Mucosa of descending colon (tissue), 3 donors: Measurements from ENCODE around the gene NPBWR2. TPM values are rescaled to one million over a fixed set of nuclear protein-coding genes. Genes with fewer than 3 reads are reported as not detected.

Experiments used
- ATAC-seq: fragments of 200-7000 bp; cut with Tn5 transposase; one replicate; pipeline ENCODE4 v1.9.1; 2020; ENCODE audit warnings: mild to moderate bottlenecking, moderate library complexity
- DNase-seq, 3 donors: peaks; one replicate each; pipeline ENCODE4 v3.0.0-alpha.2; 2020
- H3K36me3 ChIP-seq: fragments of 200-600 bp; one replicate; pipeline ENCODE4 v1.8.0; 2021; ENCODE audit warnings: low read depth, mild to moderate bottlenecking
- H3K4me1 ChIP-seq: fragments of 200-600 bp; one replicate; pipeline ENCODE4 v1.8.0; 2021; ENCODE audit warnings: low read depth, mild to moderate bottlenecking
- H3K4me3 ChIP-seq: fragments of 200-600 bp; one replicate; pipeline ENCODE4 v1.8.0; 2021; ENCODE audit warnings: mild to moderate bottlenecking
- H3K9me3 ChIP-seq: fragments of 200-600 bp; one replicate; pipeline ENCODE4 v1.8.0; 2021; ENCODE audit warnings: mild to moderate bottlenecking
- intact Hi-C, 2 donors: fragments of 100-400 bp; cut with DNase I in 1 of 2; cut with micrococcal nuclease in 1 of 2; formaldehyde crosslinking; loops; one replicate each; pipeline versions ENCODE4 v1.11.0 to v1.11.1; 2022; cut with DNase I, micrococcal nuclease
- total RNA-seq, 3 donors: library from RNA; stranded (reverse); fragmentation: NEBNext Ultra II Directional in 2 of 3; extraction: Animal tissue kit (Norgen Biotek cat#: 25700) in 2 of 3; gene quantifications; one replicate each; pipeline versions ENCODE4 v1.2.1 to v1.2.4, GENCODE V29; 2021 to 2023
- TF ChIP-seq, protein P1 (sequence below): fragments of 200-600 bp; IDR thresholded peaks from one replicate; pipeline ENCODE4 v1.8.0; 2022; ENCODE audit warnings: antibody characterized with exemption, mild to moderate bottlenecking
- donor health status: DM: no; HTN: no; CAD: no; lungs with moderate emphysema.
- donor health status: DM: no; HTN: no; CAD: no.
- donor health status: DM: no; HTN: yes; CAD: no.

NPBWR2 gene
- total RNA-seq, 3 donors from 2014 or later: not detected

GRCh38 chr20:64101731-64102621 is 5.4 kb downstream of the NPBWR2 start:
- DNase-seq (peak; percentile 52 to 57 (median 57)), ATAC-seq (peak; percentile 74)
- no peak overlapping the region for H3K4me3 ChIP-seq
- intact Hi-C loops: no loop called here
- H3K36me3 ChIP-seq: no peaks in the 10 kb centered on the region
- H3K4me1 ChIP-seq: peaks cover 7% of the 10 kb centered on the region
- no peaks in the 10 kb centered on the region for H3K9me3 ChIP-seq
- TF ChIP-seq, protein P1, sequence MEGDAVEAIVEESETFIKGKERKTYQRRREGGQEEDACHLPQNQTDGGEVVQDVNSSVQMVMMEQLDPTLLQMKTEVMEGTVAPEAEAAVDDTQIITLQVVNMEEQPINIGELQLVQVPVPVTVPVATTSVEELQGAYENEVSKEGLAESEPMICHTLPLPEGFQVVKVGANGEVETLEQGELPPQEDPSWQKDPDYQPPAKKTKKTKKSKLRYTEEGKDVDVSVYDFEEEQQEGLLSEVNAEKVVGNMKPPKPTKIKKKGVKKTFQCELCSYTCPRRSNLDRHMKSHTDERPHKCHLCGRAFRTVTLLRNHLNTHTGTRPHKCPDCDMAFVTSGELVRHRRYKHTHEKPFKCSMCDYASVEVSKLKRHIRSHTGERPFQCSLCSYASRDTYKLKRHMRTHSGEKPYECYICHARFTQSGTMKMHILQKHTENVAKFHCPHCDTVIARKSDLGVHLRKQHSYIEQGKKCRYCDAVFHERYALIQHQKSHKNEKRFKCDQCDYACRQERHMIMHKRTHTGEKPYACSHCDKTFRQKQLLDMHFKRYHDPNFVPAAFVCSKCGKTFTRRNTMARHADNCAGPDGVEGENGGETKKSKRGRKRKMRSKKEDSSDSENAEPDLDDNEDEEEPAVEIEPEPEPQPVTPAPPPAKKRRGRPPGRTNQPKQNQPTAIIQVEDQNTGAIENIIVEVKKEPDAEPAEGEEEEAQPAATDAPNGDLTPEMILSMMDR: peak; percentile 40

DNA sequence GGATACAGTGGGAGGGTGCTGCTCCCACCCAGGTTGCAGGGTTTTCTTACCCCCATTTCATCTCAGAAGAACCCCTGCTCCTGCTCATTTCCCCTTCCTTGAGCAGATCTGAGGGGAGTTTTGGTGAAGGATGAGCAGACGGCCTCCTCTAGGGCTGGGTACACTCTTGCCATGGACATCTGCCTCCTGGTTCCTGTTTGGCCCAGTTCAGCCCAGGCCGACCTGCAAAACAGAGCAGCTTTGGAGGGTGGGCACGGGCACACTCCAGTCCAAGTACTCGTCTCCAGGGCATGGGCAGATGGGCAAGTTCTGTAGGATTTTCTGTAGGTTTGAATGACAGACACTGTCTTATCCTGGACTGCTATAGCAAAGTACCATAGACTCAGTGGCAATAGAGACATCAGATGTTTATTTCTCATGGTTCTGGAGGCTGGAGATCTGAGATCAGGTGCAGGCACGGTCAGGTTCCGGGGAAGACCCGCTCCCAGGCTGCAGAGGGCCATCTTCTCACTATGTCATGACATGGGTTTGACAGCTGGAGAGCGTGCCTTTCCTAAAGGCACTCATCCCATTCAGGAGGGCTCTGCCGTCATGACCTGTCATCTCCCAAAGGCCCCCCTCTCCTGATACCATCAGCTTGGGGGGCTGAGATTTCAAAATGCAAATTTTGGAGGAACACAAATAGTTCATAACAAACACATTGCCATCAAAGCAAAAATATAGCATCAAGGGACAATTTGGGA is 6.2 kb downstream of the NPBWR2 start:
- Histone ChIP-seq H3K36me3 (no peaks in the 10 kb centered on the region), H3K9me3 (no peaks in the 10 kb centered on the region), H3K4me3 (no peak overlapping the region), H3K4me1 (peaks cover 7% of the 10 kb centered on the region)
- intact Hi-C loops: no loop called here
- DNase-seq (no peak), ATAC-seq (no peak)
- TF ChIP-seq, protein P1: no peak

DNA sequence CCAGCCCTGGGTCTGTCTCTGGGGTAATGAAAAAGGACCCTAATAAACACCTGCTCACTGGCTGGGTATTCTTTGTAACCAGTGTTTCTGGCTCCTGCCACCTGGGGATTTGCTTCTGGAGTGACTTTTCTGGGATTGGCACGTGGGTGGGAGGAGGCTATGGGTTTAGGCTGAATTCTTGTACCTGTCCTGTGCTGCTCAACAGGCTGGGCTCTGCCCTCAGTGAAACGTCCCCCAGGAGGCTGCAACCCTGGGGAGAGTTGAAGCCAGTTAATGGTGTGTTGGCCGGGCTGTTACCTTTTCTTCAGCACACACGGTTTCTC is 6.8 kb downstream of the NPBWR2 start:
- DNase-seq: no peak
- intact Hi-C loops: no loop called here
- Histone ChIP-seq H3K4me3 (no peak overlapping the region), H3K36me3 (no peaks in the 10 kb centered on the region), H3K9me3 (no peaks in the 10 kb centered on the region), H3K4me1 (peaks cover 7% of the 10 kb centered on the region)
- TF ChIP-seq, protein P1: no peak
- no peak for ATAC-seq

GRCh38 chr20:64099880-64100565 is 7.3 kb downstream of the NPBWR2 start:
- Histone ChIP-seq H3K36me3 (no peaks in the 10 kb centered on the region), H3K9me3 (no peaks in the 10 kb centered on the region), H3K4me3 (no peak overlapping the region), H3K4me1 (peaks cover 7% of the 10 kb centered on the region)
- TF ChIP-seq, protein P1: no peak
- peak; percentile 9 for ATAC-seq
- DNase-seq: no peak
- intact Hi-C loops: no loop called here

DNA sequence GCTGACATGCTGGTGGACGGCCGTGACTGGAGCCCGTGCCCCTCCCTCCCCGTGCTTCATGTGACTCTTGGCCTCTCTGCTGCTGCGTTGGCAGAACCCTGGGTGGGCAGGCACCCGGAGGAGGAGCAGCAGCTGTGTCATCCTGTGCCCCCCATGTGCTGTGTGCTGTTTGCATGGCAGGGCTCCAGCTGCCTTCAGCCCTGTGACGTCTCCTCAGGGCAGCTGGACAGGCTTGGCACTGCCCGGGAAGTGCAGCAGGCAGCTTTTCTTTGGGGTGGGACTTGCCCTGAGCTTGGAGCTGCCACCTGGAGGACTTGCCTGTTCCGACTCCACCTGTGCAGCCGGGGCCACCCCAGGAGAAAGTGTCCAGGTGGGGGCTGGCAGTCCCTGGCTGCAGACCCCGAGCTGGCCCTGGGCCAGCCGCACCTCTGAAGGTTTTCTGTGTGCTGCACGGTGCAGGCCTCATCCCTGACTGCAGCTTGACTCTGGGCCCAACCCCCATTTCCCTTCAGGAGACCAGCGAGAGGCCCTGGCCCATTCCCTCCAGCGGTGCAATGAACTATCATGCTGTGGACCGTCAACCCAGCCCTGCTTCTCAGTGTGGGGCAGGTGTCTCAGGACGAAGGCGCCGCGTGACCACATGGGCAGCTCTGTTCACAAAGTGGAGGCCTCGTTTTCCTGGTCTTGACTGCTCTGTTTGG is 8.1 kb downstream of the NPBWR2 start:
- H3K4me3 ChIP-seq: no peak overlapping the region
- intact Hi-C loops: no loop called here
- H3K4me1 ChIP-seq: peaks cover 7% of the 10 kb centered on the region
- TF ChIP-seq, protein P1: no peak
- H3K9me3 ChIP-seq: no peaks in the 10 kb centered on the region
- no peak for DNase-seq
- ATAC-seq: no peak
- no peaks in the 10 kb centered on the region for H3K36me3 ChIP-seq
